GM11168 (cell line): ENCODE data around the gene SGTA.

Source experiments
- in situ Hi-C: fragments of 300-500 bp; cut with MboI; formaldehyde crosslinking; loops from one replicate; pipeline ENCODE4 v1.12.0; 2022; ENCODE audit warnings: low sequenced_read_pairs; ENCODE audit not compliant: unreplicated experiment

SGTA gene

GRCh38 chr19:2731181-2731995 is 51.7 kb downstream of the SGTA start:
- in situ Hi-C loops: no loop called here

GRCh38 chr19:2729943-2730818 is 52.9 kb downstream of the SGTA start:
- in situ Hi-C loops: no loop called here

GRCh38 chr19:2728783-2729387 is 54.2 kb downstream of the SGTA start:
- in situ Hi-C loops: no loop called here

GRCh38 chr19:2727640-2727944 is 55.5 kb downstream of the SGTA start:
- in situ Hi-C loops: no loop called here

GRCh38 chr19:2726904-2727639 is 56.0 kb downstream of the SGTA start:
- in situ Hi-C loops: no loop called here

GRCh38 chr19:2726160-2726855 is 56.8 kb downstream of the SGTA start:
- in situ Hi-C loops: no loop called here

GRCh38 chr19:2724148-2724557 is 58.9 kb downstream of the SGTA start:
- in situ Hi-C loops: no loop called here

GRCh38 chr19:2723747-2724146 is 59.3 kb downstream of the SGTA start:
- in situ Hi-C loops: no loop called here

GRCh38 chr19:2723345-2723715 is 59.7 kb downstream of the SGTA start:
- in situ Hi-C loops: no loop called here

- in situ Hi-C loops: no loop called here
Measured at GRCh38 chr19:2722541-2723344, 60.3 kb downstream of the SGTA start.

GRCh38 chr19:2721570-2722540 is 61.2 kb downstream of the SGTA start:
- in situ Hi-C loops: no loop called here

GRCh38 chr19:2720777-2721569 is 62.1 kb downstream of the SGTA start, which contains the start of gene DIRAS1:
Gene DIRAS1 (minus strand): TSS chr19:2721372. CDS start chr19:2717806, 3,566 bp downstream.
- in situ Hi-C loops: no loop called here

GRCh38 chr19:2719920-2720776 is 62.9 kb downstream of the SGTA start:
- in situ Hi-C loops: no loop called here

- in situ Hi-C loops: no loop called here
Measured at GRCh38 chr19:2719232-2719735, 63.8 kb downstream of the SGTA start.

- in situ Hi-C loops: no loop called here
Measured at GRCh38 chr19:2717638-2718541, 65.2 kb downstream of the SGTA start.
